Neural cell (in vitro differentiated cells): ENCODE measurements around the gene JAG2. TPM values are rescaled to one million over a fixed set of nuclear protein-coding genes. Genes with fewer than 3 reads are reported as not detected.

ENCODE experiments used
- H2AFZ ChIP-seq: fragments of 200-600, 300-800 bp; sonication (generic), shearing (Covaris generic); 2 replicates; pipeline ENCODE4 v1.6.0; 2014; ENCODE audit warnings: low read depth, mild to moderate bottlenecking, antibody characterized with exemption, low read length, moderate library complexity
- H3F3A ChIP-seq: fragments of 200-600 bp; shearing (Covaris generic); 2 replicates; pipeline ENCODE4 v1.6.1; 2016; ENCODE audit warnings: mild to moderate bottlenecking, moderate library complexity, mixed read lengths, antibody characterized with exemption, low read length; ENCODE audit not compliant: insufficient read depth, poor library complexity, severe bottlenecking
- H3K27ac ChIP-seq: fragments of 200-600, 300-800 bp; sonication (generic), shearing (Covaris generic); 2 replicates; pipeline ENCODE4 v1.5.1; 2014; ENCODE audit warnings: mild to moderate bottlenecking, low read length, moderate library complexity
- H3K27me3 ChIP-seq: fragments of 300-800, 200-600 bp; sonication (generic), shearing (Covaris generic); 2 replicates; pipeline ENCODE4 v1.6.0; 2014; ENCODE audit warnings: mild to moderate bottlenecking, low read depth, low read length, moderate library complexity; ENCODE audit not compliant: insufficient read depth
- H3K36me3 ChIP-seq: fragments of 300-800, 200-600 bp; sonication (generic), shearing (Covaris generic); 2 replicates; pipeline ENCODE4 v1.5.1; 2014; ENCODE audit warnings: mild to moderate bottlenecking, antibody characterized with exemption, low read length, moderate library complexity; ENCODE audit not compliant: insufficient read depth
- H3K4me2 ChIP-seq: fragments of 300-800, 200-600 bp; sonication (generic), shearing (Covaris generic); 2 replicates; pipeline ENCODE4 v1.6.0; 2014; ENCODE audit warnings: mild to moderate bottlenecking, low read length
- H3K4me3 ChIP-seq: fragments of 300-800, 200-600 bp; sonication (generic), shearing (Covaris generic); 2 replicates; pipeline ENCODE4 v1.5.1; 2014; ENCODE audit warnings: mild to moderate bottlenecking, low read length, moderate library complexity
- H3K79me2 ChIP-seq: fragments of 200-600 bp; shearing (Covaris generic); replicated peaks from 2 replicates; pipeline ENCODE4 v1.6.0; 2014; ENCODE audit warnings: mild to moderate bottlenecking, low read length, moderate library complexity; ENCODE audit not compliant: insufficient read depth
- H3K9ac ChIP-seq: fragments of 300-800, 200-600 bp; sonication (generic), shearing (Covaris generic); 2 replicates; pipeline ENCODE4 v1.6.1; 2016; ENCODE audit warnings: mild to moderate bottlenecking, low read length, mixed read lengths
- H3K9me2 ChIP-seq: fragments of 200-600 bp; shearing (Covaris generic); 2 replicates; pipeline ENCODE4 v1.6.1; 2016; ENCODE audit warnings: mild to moderate bottlenecking, low read length, mixed read lengths; ENCODE audit not compliant: insufficient read depth
- H3K9me3 ChIP-seq: fragments of 200-600, 300-800 bp; sonication (generic), shearing (Covaris generic); 2 replicates; pipeline ENCODE4 v1.6.1; 2016; ENCODE audit warnings: mild to moderate bottlenecking, mixed run types, low read length, moderate library complexity, mixed read lengths
- H4K20me1 ChIP-seq: fragments of 200-600 bp; shearing (Covaris generic); 2 replicates; pipeline ENCODE4 v1.6.1; 2016; ENCODE audit warnings: mild to moderate bottlenecking, mixed run types; ENCODE audit not compliant: insufficient read depth
- EP300 ChIP-seq: fragments of 450-650 bp; conservative IDR thresholded peaks from 2 replicates; pipeline ENCODE4 v1.6.1; 2014; ENCODE audit warnings: antibody characterized with exemption, mild to moderate bottlenecking, moderate library complexity; ENCODE audit not compliant: poor library complexity, severe bottlenecking
- EZH2 ChIP-seq: fragments of 200-600, 300-800 bp; shearing (Covaris generic), sonication (generic); IDR thresholded peaks from 2 replicates; pipeline ENCODE4 v1.6.1; 2014; ENCODE audit warnings: antibody characterized with exemption, low read length, borderline replicate concordance, mild to moderate bottlenecking; ENCODE audit not compliant: insufficient read depth, poor library complexity, severe bottlenecking
- MXI1 ChIP-seq: fragments of 450-650 bp; conservative IDR thresholded peaks from 2 replicates; pipeline ENCODE4 v1.6.1; 2014; ENCODE audit warnings: antibody characterized with exemption, mild to moderate bottlenecking; ENCODE audit not compliant: poor library complexity, severe bottlenecking
- POLR2AphosphoS5 ChIP-seq: IDR thresholded peaks from 2 replicates; pipeline ENCODE4 v1.6.1; 2012
- RAD21 ChIP-seq: fragments of 450-650 bp; conservative IDR thresholded peaks from 2 replicates; pipeline ENCODE4 v1.6.1; 2014; ENCODE audit warnings: antibody characterized with exemption, mild to moderate bottlenecking, moderate library complexity
- REST ChIP-seq: IDR thresholded peaks from 2 replicates; pipeline ENCODE4 v1.6.1; 2012; ENCODE audit warnings: borderline replicate concordance
- SMC3 ChIP-seq: fragments of 450-650 bp; conservative IDR thresholded peaks from 2 replicates; pipeline ENCODE4 v1.6.1; 2014; ENCODE audit warnings: antibody characterized with exemption, mild to moderate bottlenecking, moderate library complexity; ENCODE audit not compliant: poor library complexity
- TAF1 ChIP-seq: IDR thresholded peaks from 2 replicates; pipeline ENCODE4 v1.6.1; 2012; ENCODE audit warnings: low read depth
- polyA plus RNA-seq: library from polyadenylated mRNA; depleted of rRNA; stranded (reverse); fragments of >200 nt; gene quantifications from 2 replicates; pipeline ENCODE4 v1.2.3, GENCODE V29; 2014
- TF ChIP-seq, protein P1 (sequence below): fragments of 450-650 bp; IDR thresholded peaks from 2 replicates; pipeline ENCODE4 v1.5.1; 2014; ENCODE audit warnings: antibody characterized with exemption, mild to moderate bottlenecking, moderate library complexity; ENCODE audit not compliant: poor library complexity, severe bottlenecking

JAG2 gene
- polyA plus RNA-seq, 1 donor from 2014 or later, result 20.3 TPM

DNA sequence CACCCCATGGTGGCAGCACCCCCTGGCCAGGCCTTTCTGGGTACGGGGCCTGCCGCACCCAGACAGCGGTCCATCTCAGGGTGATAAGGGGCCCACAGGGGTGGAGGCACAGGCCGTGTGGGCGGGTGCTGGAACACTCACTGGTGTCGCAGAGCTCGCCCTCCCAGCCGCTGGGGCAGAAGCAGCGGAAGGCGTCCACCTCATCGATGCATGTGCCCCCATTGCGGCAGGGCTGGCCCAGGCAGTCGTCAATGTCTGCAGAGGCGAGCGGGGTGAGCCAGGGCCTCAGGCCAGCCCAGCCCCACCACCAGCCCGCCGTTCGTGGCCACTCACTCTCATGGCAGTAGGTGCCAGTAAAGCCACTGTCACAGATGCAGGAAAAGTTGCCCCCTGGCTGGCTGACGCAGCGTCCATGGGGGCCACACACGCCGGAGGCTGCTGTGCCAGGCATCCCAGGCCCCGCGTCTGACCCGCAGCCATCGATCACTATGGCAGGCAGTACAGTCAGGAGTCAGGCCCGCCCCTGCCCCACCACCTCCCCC is 19.9 kb downstream of the JAG2 start:
- no peak overlapping the region for H3K9ac ChIP-seq
- no peaks in the 10 kb centered on the region for H3K9me3 ChIP-seq
- H3K9me2 ChIP-seq, result no peaks in the 10 kb centered on the region
- H3K27ac ChIP-seq, result no peak overlapping the region
- H3F3A ChIP-seq, result no peaks in the 10 kb centered on the region
- H4K20me1 ChIP-seq, result no peaks in the 10 kb centered on the region
- no peaks in the 10 kb centered on the region for H3K79me2 ChIP-seq
- H3K4me3 ChIP-seq, result no peak overlapping the region
- no peaks in the 10 kb centered on the region for H3K36me3 ChIP-seq
- H3K4me2 ChIP-seq, result no peak overlapping the region
- no peak overlapping the region for H2AFZ ChIP-seq
- H3K27me3 ChIP-seq, result no peaks in the 10 kb centered on the region
- TF ChIP-seq SMC3, result no peak
- no peak for TF ChIP-seq POLR2AphosphoS5
- TF ChIP-seq, protein P1, sequence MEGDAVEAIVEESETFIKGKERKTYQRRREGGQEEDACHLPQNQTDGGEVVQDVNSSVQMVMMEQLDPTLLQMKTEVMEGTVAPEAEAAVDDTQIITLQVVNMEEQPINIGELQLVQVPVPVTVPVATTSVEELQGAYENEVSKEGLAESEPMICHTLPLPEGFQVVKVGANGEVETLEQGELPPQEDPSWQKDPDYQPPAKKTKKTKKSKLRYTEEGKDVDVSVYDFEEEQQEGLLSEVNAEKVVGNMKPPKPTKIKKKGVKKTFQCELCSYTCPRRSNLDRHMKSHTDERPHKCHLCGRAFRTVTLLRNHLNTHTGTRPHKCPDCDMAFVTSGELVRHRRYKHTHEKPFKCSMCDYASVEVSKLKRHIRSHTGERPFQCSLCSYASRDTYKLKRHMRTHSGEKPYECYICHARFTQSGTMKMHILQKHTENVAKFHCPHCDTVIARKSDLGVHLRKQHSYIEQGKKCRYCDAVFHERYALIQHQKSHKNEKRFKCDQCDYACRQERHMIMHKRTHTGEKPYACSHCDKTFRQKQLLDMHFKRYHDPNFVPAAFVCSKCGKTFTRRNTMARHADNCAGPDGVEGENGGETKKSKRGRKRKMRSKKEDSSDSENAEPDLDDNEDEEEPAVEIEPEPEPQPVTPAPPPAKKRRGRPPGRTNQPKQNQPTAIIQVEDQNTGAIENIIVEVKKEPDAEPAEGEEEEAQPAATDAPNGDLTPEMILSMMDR, result no peak
- no peak for TF ChIP-seq TAF1
- no peak for TF ChIP-seq REST
- TF ChIP-seq RAD21, result no peak
- TF ChIP-seq MXI1, result no peak
- TF ChIP-seq EP300, result no peak
- TF ChIP-seq EZH2, result no peak

DNA sequence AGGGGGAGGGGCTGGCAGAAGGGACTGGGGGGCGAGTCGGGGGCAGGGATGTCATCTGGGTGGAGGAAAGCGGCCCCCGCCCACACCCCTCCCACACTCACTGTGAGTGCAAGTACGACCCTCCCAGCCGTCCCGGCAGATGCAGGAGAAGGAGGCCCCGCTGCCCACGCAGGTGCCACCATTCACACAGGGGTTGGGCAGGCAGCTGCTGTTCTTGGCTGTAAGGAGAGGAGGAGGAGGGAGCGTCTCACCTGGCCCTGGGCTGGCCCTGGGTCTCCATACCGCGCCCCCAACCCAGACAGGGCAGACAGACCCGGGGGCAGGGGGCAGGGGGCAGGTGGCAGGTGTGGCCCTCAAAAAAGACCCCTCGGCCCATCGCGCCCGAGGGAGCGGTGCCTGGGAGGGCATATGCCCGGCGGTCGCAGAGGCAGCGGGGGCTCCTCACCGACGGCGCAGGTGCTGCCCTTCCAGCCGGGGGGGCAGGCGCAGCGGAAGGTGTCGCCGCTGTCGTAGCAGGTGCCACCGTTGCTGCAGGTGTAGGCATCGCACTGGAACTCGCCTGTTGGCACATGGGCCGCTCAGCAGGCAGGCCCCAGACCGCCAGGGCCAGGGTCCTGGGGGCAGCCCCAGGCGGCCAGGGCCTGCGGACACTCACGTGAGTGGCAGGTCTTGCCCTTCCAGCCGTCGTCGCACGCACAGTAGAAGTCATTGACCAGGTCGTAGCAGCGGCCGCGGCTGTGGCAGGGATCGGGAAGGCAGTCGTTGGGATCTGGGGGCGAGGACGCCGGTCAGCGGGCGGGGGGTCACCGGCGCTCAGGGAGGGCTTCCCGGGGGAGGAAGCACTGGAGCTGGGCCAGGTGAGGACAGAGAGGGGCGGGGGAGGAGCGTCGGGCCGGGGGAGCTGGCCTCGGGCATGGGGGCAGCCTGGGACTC is 20.6 kb downstream of the JAG2 start:
- H3F3A ChIP-seq, result no peaks in the 10 kb centered on the region
- TF ChIP-seq MXI1 (no peak), RAD21 (no peak), EP300 (no peak), POLR2AphosphoS5 (no peak), REST (no peak), TAF1 (no peak), SMC3 (no peak), EZH2 (no peak)
- TF ChIP-seq, protein P1, result no peak
- H3K4me2 ChIP-seq, result no peak overlapping the region
- H3K9me2 ChIP-seq, result no peaks in the 10 kb centered on the region
- no peaks in the 10 kb centered on the region for H3K27me3 ChIP-seq
- H4K20me1 ChIP-seq, result no peaks in the 10 kb centered on the region
- H3K9ac ChIP-seq, result no peak overlapping the region
- no peaks in the 10 kb centered on the region for H3K79me2 ChIP-seq
- H3K9me3 ChIP-seq, result no peaks in the 10 kb centered on the region
- H2AFZ ChIP-seq, result no peak overlapping the region
- H3K27ac ChIP-seq, result no peak overlapping the region
- no peaks in the 10 kb centered on the region for H3K36me3 ChIP-seq
- H3K4me3 ChIP-seq, result no peak overlapping the region
